H1 (cell line): ENCODE results near the gene P2RX1. TPM values are rescaled to one million over a fixed set of nuclear protein-coding genes. Genes with fewer than 3 reads are reported as not detected.

Experiments
- CTCF ChIA-PET: fragments of 300-600 bp; sonication (Branson Sonifier 250); formaldehyde crosslinking; loops from one replicate; lab custom pipeline; 2021; ENCODE audit not compliant: partially characterized antibody; lab: Charles Lee
- POLR2A ChIA-PET: fragments of 300-600 bp; sonication (Branson Sonifier 250); formaldehyde crosslinking; loops from one replicate; lab custom pipeline; 2021; ENCODE audit warnings: inconsistent platforms; ENCODE audit not compliant: partially characterized antibody; lab: Charles Lee
- DNase-seq, 2 experiments: peaks; one replicate each; pipeline versions ENCODE4 v3.0.0 to v3.0.0-alpha.2; 2010 to 2022; ENCODE audit warnings: low spot score in 2 of 2, low read depth in 1 of 2, mixed read lengths in 1 of 2
- FAIRE-seq: peaks from 2 replicates; lab custom pipeline; 2011; peaks lifted over from hg19 to GRCh38; lab: Jason Lieb, UNC
- H2AFZ ChIP-seq: 2 replicates; pipeline ENCODE4 v1.8.1; 2012; ENCODE audit warnings: low read length, inconsistent platforms
- H2AK5ac ChIP-seq: 2 replicates; pipeline ENCODE4 v1.6.1; 2013; ENCODE audit warnings: low read depth, low read length
- H2BK120ac ChIP-seq: replicated peaks from 2 replicates; pipeline ENCODE3; 2013; ENCODE audit warnings: low read depth, low read length, inconsistent platforms
- H2BK12ac ChIP-seq: 2 replicates; pipeline ENCODE4 v1.6.1; 2013; ENCODE audit warnings: low read depth, low read length
- H2BK15ac ChIP-seq: 2 replicates; pipeline ENCODE4 v1.6.1; 2013; ENCODE audit warnings: low read length
- H2BK20ac ChIP-seq: 2 replicates; pipeline ENCODE4 v1.6.1; 2013; ENCODE audit warnings: low read length
- H2BK5ac ChIP-seq: 2 replicates; pipeline ENCODE4 v1.6.1; 2013; ENCODE audit warnings: low read depth, low read length
- H3K14ac ChIP-seq: 2 replicates; pipeline ENCODE4 v1.6.1; 2013; ENCODE audit warnings: inconsistent platforms; ENCODE audit not compliant: insufficient read length
- H3K18ac ChIP-seq: 2 replicates; pipeline ENCODE4 v1.6.1; 2013; ENCODE audit warnings: low read length; ENCODE audit errors: extremely low read depth
- H3K23ac ChIP-seq: 2 replicates; pipeline ENCODE4 v1.6.1; 2013; ENCODE audit warnings: inconsistent platforms; ENCODE audit not compliant: insufficient read length
- H3K23me2 ChIP-seq: 2 replicates; pipeline ENCODE4 v1.6.1; 2013; ENCODE audit warnings: low read depth, low read length
- H3K27ac ChIP-seq: 2 replicates; pipeline ENCODE4 v1.6.1; 2011; ENCODE audit warnings: low read depth, low read length, inconsistent platforms
- H3K27me3 ChIP-seq, 4 experiments: replicated peaks in 1 of 4; 1 replicate in 1 of 4; 2 replicates in 3 of 4; pipeline versions ENCODE4 v1.6.1 to v1.8.1; 2011 to 2013; ENCODE audit warnings: low read length in 3 of 4, mild to moderate bottlenecking in 3 of 4, inconsistent platforms in 2 of 4, mixed read lengths in 2 of 4, moderate library complexity in 1 of 4; ENCODE audit not compliant: control insufficient read depth in 3 of 4, insufficient read depth in 3 of 4; ENCODE audit errors: extremely low read depth in 1 of 4
- H3K36me3 ChIP-seq, 4 experiments: 2 replicates each; pipeline versions ENCODE4 v1.6.1 to v1.8.1; 2011 to 2013; ENCODE audit warnings: mild to moderate bottlenecking in 4 of 4, low read length in 3 of 4, moderate library complexity in 2 of 4, control low read depth in 1 of 4, inconsistent platforms in 1 of 4; ENCODE audit not compliant: insufficient read depth in 4 of 4, control insufficient read depth in 2 of 4
- H3K4ac ChIP-seq: replicated peaks from 2 replicates; pipeline ENCODE3; 2013; ENCODE audit warnings: low read length, low read depth, mixed read lengths, inconsistent platforms; ENCODE audit not compliant: insufficient read length
- H3K4me1 ChIP-seq, 4 experiments: replicated peaks in 1 of 4; 1 replicate in 1 of 4; 2 replicates in 3 of 4; pipeline versions ENCODE4 v1.6.1 to v1.8.1; 2011 to 2013; ENCODE audit warnings: low read length in 3 of 4, inconsistent platforms in 2 of 4, mixed read lengths in 1 of 4; ENCODE audit not compliant: insufficient read depth in 4 of 4, control insufficient read depth in 3 of 4
- H3K4me2 ChIP-seq, 2 experiments: 2 replicates each; pipeline versions ENCODE4 v1.6.1 to v1.8.1; 2011 to 2013; ENCODE audit warnings: low read depth in 2 of 2, low read length in 2 of 2, control low read depth in 1 of 2, inconsistent platforms in 1 of 2, mild to moderate bottlenecking in 1 of 2; ENCODE audit not compliant: insufficient read depth in 1 of 2
- H3K4me3 ChIP-seq, 4 experiments: fragments of 200-600, 300-600 bp in 1 of 4; sonication (generic), shearing (Covaris generic), sonication (Bioruptor Twin) in 1 of 4; 2 replicates each; pipeline versions ENCODE4 v1.5.1 to v1.8.1; 2011 to 2016; ENCODE audit warnings: low read length in 4 of 4, low read depth in 3 of 4, control low read depth in 2 of 4, inconsistent platforms in 2 of 4, mild to moderate bottlenecking in 2 of 4, mixed read lengths in 1 of 4, moderate library complexity in 1 of 4; ENCODE audit not compliant: insufficient read depth in 2 of 4; ENCODE audit errors: extremely low read depth in 1 of 4
- H3K56ac ChIP-seq: replicated peaks from 2 replicates; pipeline ENCODE3; 2013; ENCODE audit warnings: low read depth, mild to moderate bottlenecking, mixed read lengths, low read length, inconsistent platforms; ENCODE audit not compliant: insufficient read length
- H3K79me1 ChIP-seq: 2 replicates; pipeline ENCODE4 v1.6.1; 2013; ENCODE audit warnings: low read depth, low read length, control low read depth
- H3K79me2 ChIP-seq, 2 experiments: 2 replicates each; pipeline versions ENCODE4 v1.6.1 to v1.8.1; 2012 to 2013; ENCODE audit warnings: low read length in 2 of 2, mild to moderate bottlenecking in 2 of 2, inconsistent platforms in 1 of 2; ENCODE audit not compliant: insufficient read depth in 2 of 2, control insufficient read depth in 1 of 2
- H3K9ac ChIP-seq, 4 experiments: replicated peaks in 1 of 4; 1 replicate in 1 of 4; 2 replicates in 3 of 4; pipeline versions ENCODE4 v1.6.1 to v1.8.1; 2011 to 2013; ENCODE audit warnings: low read depth in 3 of 4, low read length in 3 of 4, control low read depth in 2 of 4, mild to moderate bottlenecking in 2 of 4, moderate library complexity in 2 of 4, inconsistent platforms in 1 of 4; ENCODE audit errors: extremely low read depth in 1 of 4
- H3K9me3 ChIP-seq, 2 experiments: 2 replicates each; pipeline versions ENCODE4 v1.6.1 to v1.8.1; 2012 to 2013; ENCODE audit warnings: mild to moderate bottlenecking in 2 of 2, moderate library complexity in 2 of 2, control low read depth in 1 of 2, inconsistent platforms in 1 of 2, low read depth in 1 of 2, low read length in 1 of 2, mixed read lengths in 1 of 2; ENCODE audit not compliant: insufficient read depth in 2 of 2
- H4K20me1 ChIP-seq, 2 experiments: replicated peaks in 1 of 2; 2 replicates each; pipeline versions ENCODE3 to v1.8.1; 2011 to 2013; ENCODE audit warnings: inconsistent platforms in 2 of 2, low read length in 2 of 2, mild to moderate bottlenecking in 1 of 2; ENCODE audit not compliant: insufficient read depth in 2 of 2, control insufficient read depth in 1 of 2
- H4K5ac ChIP-seq: 2 replicates; pipeline ENCODE4 v1.6.1; 2013; ENCODE audit warnings: low read length, low read depth, mixed read lengths, inconsistent platforms; ENCODE audit not compliant: insufficient read length
- H4K8ac ChIP-seq: 2 replicates; pipeline ENCODE4 v1.8.0; 2013; ENCODE audit warnings: mild to moderate bottlenecking, moderate library complexity, low read length, inconsistent platforms; ENCODE audit not compliant: insufficient read depth; ENCODE audit errors: extremely low read depth
- H4K91ac ChIP-seq: replicated peaks from 2 replicates; pipeline ENCODE3; 2013; ENCODE audit warnings: low read length, mixed read lengths, inconsistent platforms; ENCODE audit not compliant: insufficient read length
- ATF2 ChIP-seq: IDR thresholded peaks from 2 replicates; pipeline ENCODE4 v1.6.1; 2012; ENCODE audit warnings: low read length, inconsistent platforms
- BACH1 ChIP-seq: IDR thresholded peaks from 2 replicates; pipeline ENCODE4 v1.6.1; 2012; ENCODE audit warnings: low read length, improper control_type of control experiment
- BRCA1 ChIP-seq: IDR thresholded peaks from 2 replicates; pipeline ENCODE4 v1.6.1; 2012; ENCODE audit warnings: low read depth, low read length, improper control_type of control experiment
- CBX5 ChIP-seq: fragments of 300-800, 300-1000 bp; sonication (generic); IDR thresholded peaks from 2 replicates; pipeline ENCODE4 v1.7.1; 2016; ENCODE audit warnings: antibody characterized with exemption, low read length, low read depth
- CEBPB ChIP-seq: IDR thresholded peaks from 2 replicates; pipeline ENCODE4 v1.6.1; 2012; ENCODE audit warnings: low read depth, low read length
- CTBP2 ChIP-seq: IDR thresholded peaks from 2 replicates; pipeline ENCODE4 v1.7.0; 2011; ENCODE audit warnings: borderline replicate concordance, mild to moderate bottlenecking, moderate library complexity, mixed read lengths, low read length; ENCODE audit not compliant: insufficient read depth, insufficient read length
- GABPA ChIP-seq: IDR thresholded peaks from 2 replicates; pipeline ENCODE4 v1.6.1; 2011; ENCODE audit warnings: mild to moderate bottlenecking, low read length, moderate library complexity, borderline replicate concordance; ENCODE audit not compliant: insufficient read depth
- KDM4A ChIP-seq: IDR thresholded peaks from one replicate; pipeline ENCODE4 v1.7.1; 2012; ENCODE audit warnings: low read depth, mild to moderate bottlenecking, moderate library complexity, low read length, inconsistent platforms; ENCODE audit not compliant: severe bottlenecking
- MAFK ChIP-seq: IDR thresholded peaks from 2 replicates; pipeline ENCODE4 v1.6.1; 2012; ENCODE audit warnings: low read depth, mild to moderate bottlenecking, improper control_type of control experiment, low read length
- NRF1 ChIP-seq: IDR thresholded peaks from 2 replicates; pipeline ENCODE4 v1.6.1; 2011; ENCODE audit warnings: mild to moderate bottlenecking, low read depth, low read length, improper control_type of control experiment
- SIX5 ChIP-seq: IDR thresholded peaks from 2 replicates; pipeline ENCODE4 v1.6.1; 2011; ENCODE audit warnings: mild to moderate bottlenecking, low read depth, low read length
- SP2 ChIP-seq: IDR thresholded peaks from 2 replicates; pipeline ENCODE4 v1.6.1; 2012; ENCODE audit warnings: mild to moderate bottlenecking, low read length, inconsistent platforms
- ZNF274 ChIP-seq: IDR thresholded peaks from 2 replicates; pipeline ENCODE4 v1.7.0; 2012; ENCODE audit warnings: low read length, borderline replicate concordance; ENCODE audit errors: extremely low read depth
- WGBS, 2 experiments: shearing (Covaris generic) in 1 of 2; methylation state at CpG; one replicate each; pipeline versions ENCODE4 v1.1.6 to v1.1.7; 2013 to 2015; ENCODE audit warnings: low lambda C conversion rate in 2 of 2, mixed read lengths in 2 of 2, inconsistent platforms in 1 of 2, low coverage in 1 of 2, missing lambda C conversion rate in 1 of 2; ENCODE audit not compliant: insufficient replicate concordance in 2 of 2, insufficient coverage in 1 of 2, insufficient read length in 1 of 2; ENCODE audit errors: extremely low coverage in 1 of 2, missing lambda C conversion rate in 1 of 2; 5-methylcytosine and 5-hydroxymethylcytosine counted together
- polyA plus RNA-seq, 7 experiments: library from polyadenylated mRNA; depleted of rRNA in 3 of 7; stranded (reverse) in 5 of 7; unstranded in 2 of 7; fragments of >200 nt in 5 of 7; fragments of 200-250 nt in 2 of 7; gene quantifications; 1 replicate in 5 of 7; 2 replicates in 1 of 7; 4 replicates in 1 of 7; pipeline versions ENCODE4 v1.2.1 to v1.2.3, GENCODE V29; 2011 to 2013; ENCODE audit warnings: missing spikeins in 2 of 7, mixed read lengths in 2 of 7
- total RNA-seq: library from RNA; stranded (reverse); fragmentation: NEBNext Ultra II Directional; extraction: Animal tissue kit (Norgen Biotek cat#: 25700); gene quantifications from 2 replicates; pipeline ENCODE4 v1.2.1, GENCODE V29; 2021

P2RX1 gene
- total and polyA plus RNA-seq, 2 of the 8 experiments (the other 6 are each of a cell fraction or from before 2014, with no cell fraction given), result 0.45 to 1.1 TPM

GRCh38 chr17:3879186-3879585, 37.1 kb downstream of the P2RX1 start:
- POLR2A ChIA-PET, result interaction anchor here (0.7 to 1.8 kb wide), 2 partner anchors 25 to 34 kb away, joined by 3 to 4 read pairs; no protein-coding TSS in a partner anchor
- H3K4me2 ChIP-seq, result no peak overlapping the region

More at GRCh38 chr17:3879186-3879585, 37.1 kb downstream of the P2RX1 start:
- H2BK5ac ChIP-seq, result no peak overlapping the region; the same call in 1 of the 2 replicates
- DNase-seq (no peak), FAIRE-seq (no peak)
- no peaks in the 10 kb centered on the region for H3K9me3 ChIP-seq
- no peak overlapping the region for H3K27ac ChIP-seq
- H2BK20ac ChIP-seq, result no peak overlapping the region
- H4K8ac ChIP-seq, result no peak overlapping the region
- TF ChIP-seq MAFK (no peak), GABPA (no peak), BRCA1 (no peak), CBX5 (no peak), BACH1 (no peak), ZNF274 (no peak), SIX5 (no peak), SP2 (no peak), KDM4A (no peak), NRF1 (no peak), CEBPB (no peak), CTBP2 (no peak), ATF2 (no peak)
- no peak overlapping the region for H3K18ac ChIP-seq
- H3K9ac ChIP-seq, result no peak overlapping the region
- H3K79me2 ChIP-seq, result no peaks in the 10 kb centered on the region
- H3K79me1 ChIP-seq, result no peaks in the 10 kb centered on the region; the same call in 1 of the 2 replicates
- H2AFZ ChIP-seq, result no peak overlapping the region
- no peak overlapping the region for H3K14ac ChIP-seq
- no peak overlapping the region for H3K56ac ChIP-seq
- H3K4me3 ChIP-seq, result no peak overlapping the region
- no peaks in the 10 kb centered on the region for H3K4me1 ChIP-seq
- CTCF ChIA-PET, result interaction anchor here (1.2 to 3.7 kb wide), 4 partner anchors 15 to 120 kb away, joined by 3 to 25 read pairs (median 12); partner anchors contain the start of gene NCBP3
- H4K91ac ChIP-seq, result no peak overlapping the region
- H4K5ac ChIP-seq, result no peak overlapping the region
- peaks cover 0 to 9% (median 4%) of the 10 kb centered on the region in 4 experiments; a peak in 5 of 8 replicates for H3K36me3 ChIP-seq
- no peak overlapping the region for H2BK120ac ChIP-seq
- no peaks in the 10 kb centered on the region for H3K23me2 ChIP-seq
- WGBS, 2 experiments, result 96% methylated on average over 5 of the region's 5 CpGs; no CpG with 5 or more reads in 1 of the 2 experiments
- H3K4ac ChIP-seq, result no peak overlapping the region
- no peak overlapping the region for H2BK12ac ChIP-seq
- no peak overlapping the region for H3K23ac ChIP-seq
- H2BK15ac ChIP-seq, result no peak overlapping the region
- peaks cover 0 to 3% of the 10 kb centered on the region in 2 experiments for H4K20me1 ChIP-seq
- H3K27me3 ChIP-seq, result no peaks in the 10 kb centered on the region
- H2AK5ac ChIP-seq, result no peak overlapping the region
